GM19395 (cell line): Measurements from ENCODE around the gene AKR1C8.

ENCODE experiments used
- ATAC-seq: cut with Tn5 transposase; IDR thresholded peaks from one replicate; pipeline ENCODE4 v1.9.1; 2021; ENCODE audit warnings: mild to moderate bottlenecking, moderate library complexity; ENCODE audit not compliant: unreplicated experiment

AKR1C8 gene

GRCh38 chr10:5108658-5109416 is 76.1 kb downstream of the AKR1C8 start:
- no peak for ATAC-seq

GRCh38 chr10:5107860-5108526 is 77.0 kb downstream of the AKR1C8 start:
- no peak for ATAC-seq

- ATAC-seq, result no peak
Observed at GRCh38 chr10:5106553-5106952, 78.4 kb downstream of the AKR1C8 start.

GRCh38 chr10:5105626-5106025 is 79.3 kb downstream of the AKR1C8 start:
- no peak for ATAC-seq
